Hematopoietic multipotent progenitor cell treated with erythropoietin and hydrocortisone succinate and interleukin-3 and kit ligand, for 8 days (in vitro differentiated cells): ENCODE measurements around the gene CHRNA9.
"Not testable (repeated sequence)": the region's sequence is repeated elsewhere in the genome, so short reads cannot be mapped to it uniquely, and the experiment has no call there.

Experiments
- DNase-seq: peaks from one replicate; pipeline ENCODE4 v3.0.0-alpha.2; 2015

CHRNA9 gene

GRCh38 chr4:40392241-40392640, 57.1 kb downstream of the CHRNA9 start:
- not testable (repeated sequence) for DNase-seq

DNA sequence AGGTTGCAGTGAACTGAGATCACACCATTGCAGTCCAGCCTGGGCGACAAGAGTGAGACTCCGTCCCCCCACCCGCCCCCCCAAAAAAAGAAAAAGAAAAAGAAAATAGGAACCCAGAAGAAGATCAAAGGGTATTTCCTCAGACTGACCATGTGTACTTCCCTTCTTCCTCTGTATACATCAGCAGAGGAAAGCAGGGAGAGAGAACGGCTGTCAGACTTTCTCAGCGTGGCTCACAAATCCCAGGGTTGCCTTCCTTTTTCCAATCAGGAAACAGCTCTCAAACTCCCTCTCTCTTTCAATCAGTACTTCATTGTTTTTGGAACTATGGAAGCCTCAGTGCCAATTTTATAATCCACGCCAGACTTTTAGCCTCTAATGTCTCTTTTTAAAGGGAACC, 59.1 kb downstream of the CHRNA9 start:
- DNase-seq = no peak

DNA sequence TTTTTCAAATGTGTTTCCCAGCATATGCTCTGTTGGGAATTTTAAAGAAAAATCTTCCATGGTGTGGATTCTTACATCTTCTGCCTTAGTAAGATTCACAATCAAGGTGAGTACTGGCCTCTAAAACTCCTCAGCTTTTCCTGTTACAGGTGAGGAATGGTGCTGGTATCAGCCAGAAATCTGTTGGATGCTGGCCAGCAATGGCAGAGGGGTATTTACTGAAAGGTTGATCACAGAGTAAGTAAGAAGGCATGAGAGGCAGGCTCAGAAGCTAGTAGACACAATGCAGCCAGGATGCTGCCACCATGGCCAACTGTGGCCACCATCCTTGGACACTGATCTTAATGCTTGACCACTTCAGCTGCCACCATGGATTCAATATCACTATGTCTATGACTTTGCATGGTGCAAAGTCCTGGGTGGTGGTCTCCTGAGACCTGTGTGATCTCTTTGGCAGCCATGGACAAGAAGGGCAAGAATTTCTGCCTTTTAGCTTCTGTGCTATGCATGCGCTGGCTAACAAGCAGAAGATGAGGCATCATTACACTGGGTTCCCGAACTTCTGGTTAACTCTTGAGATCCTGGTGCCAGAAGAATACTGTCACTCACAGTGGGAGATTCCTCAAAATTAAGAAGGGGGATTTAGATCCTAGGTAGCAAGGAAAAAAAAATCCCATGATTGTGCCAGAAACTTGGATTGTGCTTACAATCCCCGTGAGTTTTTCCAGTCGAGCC, 60.2 kb downstream of the CHRNA9 start:
- no peak for DNase-seq

DNA sequence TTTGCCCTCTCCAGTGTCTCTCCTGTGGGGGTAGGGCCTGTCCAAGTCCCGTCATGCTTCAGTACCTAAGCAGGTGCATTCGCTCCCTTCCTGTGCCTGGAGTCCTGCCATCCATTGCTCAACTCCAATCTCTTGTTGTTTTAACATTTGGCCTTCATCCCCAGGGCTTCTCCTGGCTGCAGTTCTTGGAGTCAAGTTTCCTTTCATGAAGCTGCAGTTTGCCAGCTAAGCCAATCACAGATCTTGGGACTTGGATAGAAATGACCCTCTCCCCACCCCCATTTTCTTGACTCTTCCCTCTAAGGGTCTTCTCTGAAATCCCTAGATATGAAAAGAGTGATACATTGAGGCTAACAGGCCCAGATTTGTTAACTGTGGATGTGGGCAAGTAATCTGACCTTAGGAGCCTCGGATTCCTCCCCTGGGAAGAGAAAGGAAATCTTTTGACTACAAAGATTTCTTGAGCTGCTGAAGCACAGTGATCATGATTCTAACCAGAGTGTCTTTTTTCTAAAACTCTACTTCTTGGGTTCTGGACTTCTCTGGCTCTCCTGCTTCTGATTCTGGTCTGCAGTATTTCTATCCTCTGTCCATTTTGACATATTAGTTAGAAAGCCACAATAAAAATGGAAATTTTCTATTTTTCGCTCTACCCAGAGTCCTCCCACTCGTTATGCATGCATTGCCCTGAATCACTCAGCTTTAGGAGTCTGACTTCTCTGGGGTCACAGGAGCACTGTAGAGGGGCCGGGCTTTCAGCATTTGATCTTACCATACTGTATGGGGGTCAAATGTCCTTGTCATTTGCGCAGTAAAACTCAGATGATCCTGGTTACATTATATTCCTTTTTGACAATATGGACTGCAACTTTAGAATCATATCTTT, 61.0 kb downstream of the CHRNA9 start:
- no peak for DNase-seq

- no peak for DNase-seq
Observed at GRCh38 chr4:40399578-40399977, 64.4 kb downstream of the CHRNA9 start.

DNA sequence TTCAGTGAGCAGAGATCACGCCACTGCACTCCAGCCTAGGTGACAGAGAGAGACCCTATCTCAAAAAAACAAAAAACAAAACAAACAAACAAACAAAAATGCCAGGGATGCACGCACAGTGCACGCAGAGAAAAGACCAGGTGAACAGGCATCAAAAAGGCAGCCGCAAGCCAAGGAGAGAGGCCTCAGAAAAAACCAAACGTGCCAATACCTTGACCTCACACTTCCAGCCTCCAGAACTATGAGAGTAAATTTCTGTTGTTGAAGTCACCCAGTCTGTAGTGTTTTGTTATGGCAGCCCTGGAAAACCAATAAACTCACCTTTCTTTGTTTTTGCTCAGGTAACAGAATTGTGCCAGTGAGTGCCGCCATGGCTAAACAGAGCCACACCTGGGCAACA, 66.0 kb downstream of the CHRNA9 start:
- DNase-seq = no peak

- DNase-seq = no peak
Observed at GRCh38 chr4:40401631-40402030, 66.5 kb downstream of the CHRNA9 start.

GRCh38 chr4:40402556-40402955, 67.4 kb downstream of the CHRNA9 start:
- DNase-seq = no peak

GRCh38 chr4:40403081-40403480, 67.9 kb downstream of the CHRNA9 start:
- no peak for DNase-seq
